Stimulated activated CD8-positive, alpha-beta memory T cell treated with anti-CD3 and anti-CD28 coated beads, Interleukin-2, amount 100 ng/mL, for 48 hours (primary cell): Measurements from ENCODE around the gene MAGEA4.

ENCODE experiments used
- DNase-seq, 2 donors: peaks; one replicate each; pipeline ENCODE4 v3.0.0-alpha.2; 2020; ENCODE audit warnings: low read depth in 2 of 2

MAGEA4 gene

DNA sequence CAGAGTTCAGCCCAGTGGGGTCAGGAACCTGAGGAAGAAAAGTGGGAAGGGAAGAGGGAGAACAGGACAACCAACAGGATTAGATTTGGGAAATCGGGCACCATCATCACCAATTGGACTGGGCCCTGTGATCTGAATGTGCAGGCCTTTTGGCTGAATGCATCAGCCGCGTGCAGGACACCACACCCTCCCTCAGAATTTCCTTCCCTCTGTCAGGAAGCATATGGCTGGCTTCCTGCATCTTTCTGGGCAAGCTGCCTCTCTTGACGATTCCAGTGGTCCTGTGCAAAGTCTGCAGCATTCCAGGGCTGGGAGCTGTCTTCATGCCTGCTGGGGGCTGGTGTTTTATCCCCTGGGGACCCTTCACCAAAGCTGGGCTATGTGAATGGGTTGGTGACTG lies 16.4 kb downstream of the MAGEA4 start:
- no peak for DNase-seq

DNA sequence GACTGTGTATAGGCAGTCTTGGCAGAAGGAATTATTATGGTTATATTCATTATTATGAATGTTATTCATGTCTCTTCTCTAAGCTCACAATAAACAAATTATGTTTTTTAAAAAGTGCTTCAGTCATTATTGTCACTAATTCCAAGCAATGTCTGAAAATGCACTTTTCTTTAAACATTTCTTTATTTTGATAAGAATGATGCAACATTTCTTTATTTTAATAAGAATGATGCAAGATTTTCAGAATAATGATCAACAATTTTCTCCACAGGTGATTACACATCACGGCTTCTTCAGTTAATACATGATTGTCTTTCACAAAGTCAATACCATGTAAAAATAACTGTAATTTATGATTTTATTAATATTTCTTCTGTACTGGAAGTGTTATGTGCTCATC lies 22.7 kb downstream of the MAGEA4 start:
- DNase-seq, result no peak

DNA sequence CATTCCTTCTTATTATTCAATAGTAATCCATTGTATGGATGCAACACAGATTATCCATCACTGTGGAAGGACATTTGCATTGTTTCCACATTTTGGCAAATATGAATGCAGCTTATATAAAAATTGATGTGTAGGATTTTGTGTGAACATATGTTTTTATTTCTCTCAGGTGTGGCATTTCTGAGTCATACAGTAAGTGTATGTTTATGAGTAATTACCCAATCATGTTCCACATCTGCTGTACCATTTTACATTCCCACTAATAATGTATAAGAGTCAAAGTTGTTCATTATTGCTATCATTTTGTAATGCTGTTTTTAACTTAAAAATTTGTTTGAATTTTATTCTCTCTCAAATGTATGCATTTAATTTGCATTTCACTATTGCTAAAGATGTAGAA lies 25.5 kb downstream of the MAGEA4 start:
- no peak for DNase-seq

DNA sequence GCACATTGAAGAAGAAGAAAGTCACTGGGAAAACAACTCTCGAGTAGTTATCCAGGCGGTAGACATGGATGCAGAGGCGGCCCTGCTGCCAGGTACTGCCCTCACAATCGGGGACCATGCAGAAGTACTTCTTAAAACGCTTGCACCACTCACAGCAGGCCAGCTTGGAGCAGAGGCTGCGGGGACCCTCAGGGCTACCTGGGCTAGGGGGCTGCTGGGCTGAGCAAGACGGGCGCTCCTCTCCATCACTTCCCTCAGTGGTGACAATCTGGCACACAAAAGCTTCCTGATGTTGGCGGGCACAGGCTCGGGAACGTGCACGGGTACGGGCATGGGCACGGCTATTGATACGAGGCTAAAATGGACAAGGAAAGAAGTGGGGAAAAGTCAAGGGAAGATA lies 42.0 kb downstream of the MAGEA4 start:
- no peak for DNase-seq

DNA sequence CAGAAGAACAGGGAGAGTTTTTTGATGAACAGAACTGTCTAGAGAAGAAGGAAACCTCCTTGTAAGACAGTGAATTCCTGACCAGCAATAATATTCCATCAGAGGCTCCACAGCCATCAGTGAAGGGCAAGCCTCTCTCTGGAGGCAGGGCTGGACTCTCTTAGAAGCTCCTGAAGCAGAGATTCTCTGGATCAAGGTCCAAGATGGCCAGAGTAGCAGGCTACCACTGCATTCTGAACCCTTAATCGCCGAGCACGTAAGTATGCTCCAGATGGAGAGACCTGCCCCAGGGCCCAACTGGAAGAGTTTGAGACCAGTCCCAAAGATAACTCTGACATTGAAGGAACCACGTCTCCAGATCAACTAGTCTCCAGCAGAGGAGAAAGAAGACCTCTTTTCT lies 45.4 kb downstream of the MAGEA4 start:
- no peak for DNase-seq

DNA sequence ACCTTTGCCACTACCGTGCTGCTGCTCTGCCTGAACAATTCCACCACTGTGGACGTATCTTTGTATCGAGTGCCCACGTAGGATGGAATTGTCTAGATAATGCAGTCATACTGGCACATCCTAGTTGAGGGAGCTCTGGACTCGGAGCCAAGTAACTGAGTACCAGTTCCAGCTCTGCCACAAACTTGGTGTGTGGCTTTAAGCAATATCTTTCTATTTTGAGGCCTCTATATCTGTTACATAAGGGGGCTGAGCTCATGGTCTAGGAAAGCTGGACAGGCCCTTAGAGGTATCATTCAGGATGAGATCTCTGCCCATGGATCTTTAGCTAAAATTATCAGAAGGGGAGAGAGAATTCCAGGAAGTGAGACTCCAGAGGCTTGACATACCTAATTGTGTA lies 49.3 kb downstream of the MAGEA4 start:
- DNase-seq, result no peak

DNA sequence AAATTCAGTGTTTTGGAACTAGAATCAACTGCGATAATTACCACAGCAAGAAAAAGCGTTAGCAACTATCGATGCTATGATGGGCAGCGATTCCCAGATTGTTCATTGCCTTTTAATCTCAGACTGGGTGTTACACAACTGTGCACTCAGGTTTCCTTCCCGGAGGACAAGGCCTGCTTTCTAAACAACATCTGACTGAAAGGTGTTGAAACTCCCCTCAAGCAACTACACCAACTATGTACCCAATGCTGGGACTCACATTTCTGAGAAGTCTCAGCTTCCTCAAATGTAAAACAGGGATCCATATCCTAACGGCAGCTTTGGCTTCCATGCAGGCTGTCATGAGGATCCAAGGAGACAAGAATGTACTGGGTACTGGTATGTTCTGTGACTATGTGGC lies 53.5 kb downstream of the MAGEA4 start:
- DNase-seq, result no peak

DNA sequence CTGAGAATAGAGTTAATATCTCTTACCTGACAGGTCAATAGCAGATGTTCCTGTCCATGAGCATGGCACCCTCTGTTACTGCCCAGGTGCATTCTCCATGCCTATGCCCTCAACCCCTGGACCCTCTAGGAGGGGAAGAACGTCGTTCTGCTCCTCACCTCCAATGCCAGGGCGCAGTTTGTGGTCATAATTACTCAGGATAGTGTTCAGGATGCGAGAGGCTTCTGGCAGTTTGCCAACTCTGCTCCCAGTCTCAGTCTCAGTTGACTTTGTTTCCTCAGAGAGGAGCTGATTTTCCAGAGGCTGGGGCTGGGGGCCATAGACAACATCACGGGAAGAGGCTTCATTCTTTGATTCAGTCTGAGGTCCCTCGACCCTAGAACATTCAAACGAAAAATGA lies 57.3 kb downstream of the MAGEA4 start:
- no peak for DNase-seq

DNA sequence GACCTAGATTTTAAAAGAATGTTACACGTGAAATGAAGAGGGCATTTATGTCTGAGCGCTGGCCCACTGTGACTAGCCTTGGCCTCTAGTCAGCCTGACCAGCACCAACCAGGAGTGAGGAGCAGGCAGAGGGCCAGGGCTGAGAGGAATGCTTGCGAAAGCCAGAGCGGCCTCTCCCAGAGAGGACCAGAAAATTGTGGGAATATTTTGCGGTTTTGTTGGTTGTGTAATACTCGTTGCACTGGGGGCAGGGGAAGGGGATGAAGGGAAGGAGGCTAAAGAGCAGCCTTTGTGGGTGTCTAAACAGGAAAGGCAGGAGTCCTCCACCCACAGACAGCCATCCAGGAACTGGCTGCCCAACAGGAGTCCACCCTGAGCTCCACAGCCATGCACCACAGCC lies 58.0 kb downstream of the MAGEA4 start:
- no peak for DNase-seq

DNA sequence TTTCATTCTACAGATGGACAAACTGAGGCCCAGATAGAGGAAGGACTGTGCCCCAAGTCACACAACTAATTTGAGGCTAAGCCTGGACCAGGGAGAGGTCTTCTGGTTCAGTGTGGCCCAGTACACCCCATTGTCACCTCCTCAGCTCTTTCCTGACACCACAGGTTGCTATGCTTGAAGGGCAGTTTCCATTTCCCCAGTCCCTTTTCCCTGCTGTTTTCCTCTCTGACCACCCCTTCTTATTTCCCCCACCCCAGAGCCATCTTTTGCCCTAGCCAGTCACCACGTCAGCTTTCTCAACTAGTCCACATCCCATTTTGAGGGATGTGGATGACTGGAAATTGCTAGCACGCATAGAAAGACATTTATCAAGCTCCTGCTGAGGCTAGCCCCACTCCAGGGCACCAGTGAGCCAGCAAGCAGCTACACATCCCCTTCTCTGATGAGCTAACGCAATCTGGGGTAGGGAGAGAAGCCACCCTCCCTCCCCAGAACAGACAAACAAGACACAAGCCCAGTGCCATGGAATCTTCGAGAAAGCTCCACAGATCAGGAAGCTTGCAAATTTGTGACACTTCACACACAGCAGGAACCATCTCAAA lies 60.5 kb downstream of the MAGEA4 start:
- DNase-seq, result no peak

DNA sequence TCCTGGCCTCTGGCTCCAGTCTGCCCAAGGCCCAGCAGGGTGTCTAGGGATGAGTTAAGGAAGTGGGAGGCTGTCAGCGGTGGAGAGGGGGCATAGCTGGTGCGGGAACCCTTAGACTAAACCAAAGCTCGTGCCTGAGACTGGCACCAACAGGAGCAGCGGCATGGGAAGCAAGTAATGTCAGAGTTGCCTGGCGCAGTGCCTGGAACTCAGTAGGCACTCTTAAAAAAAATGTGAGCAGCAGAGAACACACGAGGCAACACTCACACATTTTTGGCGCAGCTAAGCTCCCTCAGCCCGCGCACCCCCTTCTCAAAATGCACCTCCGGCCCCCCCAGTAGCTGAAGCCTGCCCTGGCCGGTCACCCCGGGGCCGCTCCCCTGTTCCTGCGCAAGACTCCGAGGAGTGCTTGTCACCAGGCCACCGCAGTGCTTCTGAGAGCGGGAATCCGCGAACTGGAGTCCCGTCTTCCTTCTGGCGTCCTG lies 61.2 kb downstream of the MAGEA4 start:
- DNase-seq, result no peak
